Measurements from ENCODE around the gene AIFM1. TPM values are rescaled to one million over a fixed set of nuclear protein-coding genes. Genes with fewer than 3 reads are reported as not detected.

Gene AIFM1
- total RNA-seq, result 44.4 and 47.7 TPM in 2 replicates

DNA sequence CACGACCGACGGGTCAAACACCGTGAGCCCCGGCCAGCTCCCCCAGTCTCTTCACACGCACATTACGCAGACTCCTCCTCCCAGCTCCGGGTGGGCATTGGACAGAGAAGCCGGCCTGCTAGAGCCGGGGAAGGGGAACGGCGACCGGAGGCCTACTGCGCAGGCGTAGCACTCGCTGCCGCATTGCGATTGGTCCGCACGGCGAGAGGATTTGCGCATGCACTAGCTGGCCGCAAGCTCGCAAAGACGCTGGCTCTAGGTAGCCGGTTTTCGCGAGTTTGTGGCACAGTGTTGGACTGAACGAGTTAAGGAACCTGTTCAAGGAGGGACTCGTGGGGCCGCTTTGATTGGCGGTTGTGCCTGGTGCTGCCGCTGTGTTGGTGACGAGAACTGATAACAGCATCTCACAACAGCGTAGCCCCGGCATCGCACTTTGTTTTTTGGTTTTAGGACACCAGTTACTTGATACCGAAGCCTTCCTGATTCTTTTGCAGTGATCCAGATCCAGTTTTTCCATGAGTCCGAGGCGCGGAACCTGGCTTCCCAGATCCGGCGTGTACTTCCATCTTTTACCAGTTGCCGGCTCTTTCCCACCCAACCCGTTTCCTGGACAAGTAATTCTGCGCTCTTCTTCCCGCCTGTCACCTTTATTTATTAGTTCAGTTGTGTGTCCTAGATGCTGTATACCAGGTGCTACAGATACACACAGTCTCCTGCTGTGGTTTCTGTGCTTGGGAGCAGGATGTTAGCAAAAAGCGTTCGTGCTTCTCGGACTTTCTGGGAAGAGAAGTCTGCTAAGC is at the start of gene AIFM1:
AIFM1 (minus strand) TSS at position 139 of the 800 bp plus-strand sequence. CDS start 185 bp downstream, outside the sequence.
- peaks cover 2% of the 10 kb centered on the region for H3K36me3 Mint-ChIP-seq (ENCODE audit: low read depth)
- peak; percentile 96 for DNase-seq
- no peaks in the 10 kb centered on the region for H3K9me3 Mint-ChIP-seq
- peak within 1 kb of the TSS; percentile 98 for H3K27ac Mint-ChIP-seq
- intact Hi-C loops (cut with micrococcal nuclease), result loop anchor here (1.0 to 5.0 kb wide), 3 partner anchors 7 to 103 kb away; partner anchors contain the start of gene ZNF280C
- peak within 1 kb of the TSS; percentile 96 for H3K4me3 Mint-ChIP-seq
- peaks cover 23% of the 10 kb centered on the region for H3K4me1 Mint-ChIP-seq
- H3K27me3 Mint-ChIP-seq, result no peaks in the 10 kb centered on the region

DNA sequence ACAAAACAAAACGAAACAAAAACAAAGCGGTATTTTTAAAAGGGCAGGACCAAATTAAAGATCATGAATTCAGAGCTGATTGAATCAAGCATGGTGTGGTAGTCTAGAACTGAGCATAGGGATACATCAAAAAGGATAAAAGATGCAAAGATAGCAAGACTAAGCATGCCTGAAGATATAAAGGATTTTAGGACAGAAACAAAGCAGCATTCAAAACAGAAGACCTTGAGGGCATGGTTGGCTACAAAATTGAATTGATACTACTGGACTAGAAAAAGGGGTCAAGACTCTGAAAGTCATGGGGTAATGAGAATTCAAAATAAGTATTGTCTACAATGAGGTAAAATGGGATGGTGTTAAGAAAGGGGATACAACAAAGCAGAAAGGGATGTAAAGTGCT is 47.7 kb upstream of the AIFM1 start:
- peak overlapping the region; percentile 48 for H3K27ac Mint-ChIP-seq
- intact Hi-C loops (cut with micrococcal nuclease), result loop anchor here (2.0 to 5.0 kb wide), 2 partner anchors 55 to 611 kb away; partner anchors contain the start of gene ZNF280C
- peaks cover 3% of the 10 kb centered on the region for H3K9me3 Mint-ChIP-seq
- DNase-seq, result no peak
- peaks cover 23% of the 10 kb centered on the region for H3K4me1 Mint-ChIP-seq
- peaks cover 39% of the 10 kb centered on the region for H3K36me3 Mint-ChIP-seq (ENCODE audit: low read depth)
- H3K27me3 Mint-ChIP-seq, result no peaks in the 10 kb centered on the region
- H3K4me3 Mint-ChIP-seq, result no peak overlapping the region

DNA sequence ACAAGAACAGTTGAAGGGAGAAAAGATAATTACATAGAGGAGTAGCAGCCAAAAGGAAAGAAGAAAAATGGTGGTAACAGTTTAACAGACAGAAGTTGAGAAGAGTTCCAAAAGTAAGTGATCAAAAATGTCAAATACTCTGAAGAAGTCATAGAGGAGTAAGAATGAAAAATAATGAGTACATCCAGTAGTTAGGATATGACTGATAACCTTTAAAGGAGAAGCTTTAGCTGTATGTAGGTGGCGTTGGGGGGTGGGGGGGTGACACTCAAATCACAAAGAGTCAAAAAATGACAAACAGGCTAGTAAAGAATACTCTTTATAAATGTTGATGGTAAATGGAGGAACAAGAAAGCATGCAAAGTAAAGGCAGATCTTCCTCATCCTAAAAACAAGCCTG is 46.7 kb upstream of the AIFM1 start:
- Mint-ChIP-seq H3K36me3 (ENCODE audit: low read depth) (peaks cover 40% of the 10 kb centered on the region), H3K4me3 (peak overlapping the region; percentile 60), H3K27ac (peak overlapping the region; percentile 83), H3K9me3 (peaks cover 3% of the 10 kb centered on the region), H3K27me3 (no peaks in the 10 kb centered on the region), H3K4me1 (peaks cover 23% of the 10 kb centered on the region)
- no peak for DNase-seq
- intact Hi-C loops (cut with micrococcal nuclease), result loop anchor here (2.0 to 5.0 kb wide), 2 partner anchors 56 to 610 kb away; partner anchors contain the start of gene ZNF280C

DNA sequence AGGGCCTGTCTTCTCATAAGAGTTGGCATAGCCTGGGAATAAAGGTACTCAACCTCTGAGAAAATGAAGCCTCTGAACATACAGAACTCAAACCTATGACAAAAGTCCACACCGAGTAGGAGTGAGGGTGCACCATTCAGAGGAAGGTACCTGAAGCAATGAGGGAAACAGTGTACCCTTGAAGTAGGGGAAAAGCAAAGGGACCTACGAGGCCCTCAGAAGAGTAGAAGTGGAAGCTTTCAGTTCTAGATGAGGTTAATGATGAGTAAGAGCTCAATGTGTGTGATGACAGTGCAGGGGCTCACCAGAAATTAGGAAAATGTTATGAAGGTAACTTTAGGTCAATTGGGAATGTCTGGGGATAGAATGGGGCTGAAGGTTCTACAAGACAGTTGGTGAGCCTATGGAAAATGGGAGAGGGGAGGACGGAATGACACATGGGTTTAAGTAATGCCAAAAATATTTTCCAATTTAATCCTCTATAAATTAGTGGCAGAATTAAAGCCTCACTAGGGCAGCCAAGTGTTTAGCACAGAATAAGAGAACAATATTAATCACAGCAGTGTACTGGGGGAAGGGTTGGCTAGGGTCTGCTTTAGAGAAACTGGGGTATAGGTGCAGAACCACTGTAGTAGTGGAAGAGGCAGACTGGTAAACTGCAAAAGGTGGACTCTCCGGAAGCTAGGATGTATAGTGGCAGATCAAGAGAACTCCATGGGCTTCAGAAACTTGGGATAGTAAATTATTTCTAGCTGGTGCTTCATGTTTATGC is 46.0 kb upstream of the AIFM1 start:
- Mint-ChIP-seq H3K4me1 (peaks cover 23% of the 10 kb centered on the region), H3K27me3 (no peaks in the 10 kb centered on the region), H3K9me3 (peaks cover 3% of the 10 kb centered on the region), H3K4me3 (peak overlapping the region; percentile 60), H3K36me3 (ENCODE audit: low read depth) (peaks cover 36% of the 10 kb centered on the region), H3K27ac (peak overlapping the region; percentile 83)
- no peak for DNase-seq
- intact Hi-C loops (cut with micrococcal nuclease), result loop anchor here (2.0 to 5.0 kb wide), 2 partner anchors 57 to 609 kb away; partner anchors contain the start of gene ZNF280C

DNA sequence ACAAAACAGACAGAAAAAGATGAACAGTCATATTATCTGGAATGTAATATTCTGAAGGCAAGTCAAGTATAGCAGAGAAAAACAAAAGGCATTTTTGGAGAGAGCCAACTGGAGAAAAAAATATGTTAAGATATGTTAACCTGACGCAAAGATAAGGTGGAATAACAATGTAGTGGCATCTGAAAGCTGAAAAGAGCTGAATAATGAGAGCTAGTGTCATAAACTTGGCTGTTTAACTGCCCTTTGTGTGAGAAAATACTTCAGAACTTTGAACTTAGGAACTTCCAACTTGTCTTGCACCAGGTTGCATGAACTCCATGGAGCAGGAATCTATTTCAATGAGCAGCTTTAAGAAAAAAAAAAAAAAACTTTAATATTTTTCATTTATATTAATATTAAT is 39.0 kb upstream of the AIFM1 start:
- no peaks in the 10 kb centered on the region for H3K9me3 Mint-ChIP-seq
- no peak for DNase-seq
- H3K4me3 Mint-ChIP-seq, result no peak overlapping the region
- H3K27me3 Mint-ChIP-seq, result no peaks in the 10 kb centered on the region
- peaks cover 8% of the 10 kb centered on the region for H3K36me3 Mint-ChIP-seq (ENCODE audit: low read depth)
- H3K4me1 Mint-ChIP-seq, result no peaks in the 10 kb centered on the region
- intact Hi-C loops (cut with micrococcal nuclease), result no loop called here
- no peak overlapping the region for H3K27ac Mint-ChIP-seq

DNA sequence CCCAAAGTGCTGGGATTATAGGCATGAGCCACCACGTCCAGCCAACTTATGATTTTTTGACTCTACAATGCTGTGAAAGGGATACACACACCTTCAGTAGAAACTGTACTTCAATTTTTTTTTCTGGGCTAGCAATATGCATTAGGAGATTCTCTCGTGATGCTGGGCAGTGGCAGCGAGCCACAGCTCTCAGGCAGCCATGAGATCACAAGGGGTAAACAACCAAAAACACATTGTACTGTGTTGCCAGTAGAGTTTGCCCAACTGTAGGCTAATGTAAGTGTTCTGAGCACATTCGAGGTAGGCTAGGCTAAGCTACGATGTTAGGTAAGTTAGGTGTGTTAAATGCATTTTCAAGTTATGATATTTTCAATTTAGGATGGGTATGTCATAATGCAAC is 31.8 kb upstream of the AIFM1 start:
- no peak overlapping the region for H3K27ac Mint-ChIP-seq
- H3K36me3 Mint-ChIP-seq (ENCODE audit: low read depth), result no peaks in the 10 kb centered on the region
- H3K27me3 Mint-ChIP-seq, result no peaks in the 10 kb centered on the region
- no peak for DNase-seq
- H3K9me3 Mint-ChIP-seq, result no peaks in the 10 kb centered on the region
- intact Hi-C loops (cut with micrococcal nuclease), result loop anchor here (10.0 kb wide), 1 partner anchor 273 kb away; no protein-coding TSS in a partner anchor
- H3K4me3 Mint-ChIP-seq, result no peak overlapping the region
- H3K4me1 Mint-ChIP-seq, result peaks cover under 1% of the 10 kb centered on the region

DNA sequence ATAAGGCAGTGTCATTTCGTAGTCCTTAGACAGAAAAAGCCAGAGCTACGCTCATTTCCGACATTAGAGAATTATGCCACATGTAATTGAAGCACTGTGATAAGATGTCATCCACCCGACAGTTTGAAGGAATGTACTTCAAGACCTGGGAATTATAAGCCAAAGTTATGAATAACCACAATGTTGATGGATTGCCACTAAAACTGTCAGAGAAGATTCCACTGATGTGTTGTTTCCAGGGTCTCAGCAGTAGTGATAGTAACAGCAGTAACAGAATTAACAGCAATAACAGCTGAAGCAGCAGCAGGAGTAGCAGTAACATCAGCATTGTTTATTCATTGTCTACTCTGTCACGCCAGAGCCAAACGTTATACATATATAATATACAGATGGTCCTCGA is 30.8 kb upstream of the AIFM1 start:
- Mint-ChIP-seq H3K4me3 (no peak overlapping the region), H3K27me3 (no peaks in the 10 kb centered on the region), H3K9me3 (no peaks in the 10 kb centered on the region), H3K4me1 (peaks cover 2% of the 10 kb centered on the region), H3K27ac (no peak overlapping the region), H3K36me3 (ENCODE audit: low read depth) (no peaks in the 10 kb centered on the region)
- no peak for DNase-seq
- intact Hi-C loops (cut with micrococcal nuclease), result loop anchor here (10.0 kb wide), 1 partner anchor 272 kb away; no protein-coding TSS in a partner anchor

DNA sequence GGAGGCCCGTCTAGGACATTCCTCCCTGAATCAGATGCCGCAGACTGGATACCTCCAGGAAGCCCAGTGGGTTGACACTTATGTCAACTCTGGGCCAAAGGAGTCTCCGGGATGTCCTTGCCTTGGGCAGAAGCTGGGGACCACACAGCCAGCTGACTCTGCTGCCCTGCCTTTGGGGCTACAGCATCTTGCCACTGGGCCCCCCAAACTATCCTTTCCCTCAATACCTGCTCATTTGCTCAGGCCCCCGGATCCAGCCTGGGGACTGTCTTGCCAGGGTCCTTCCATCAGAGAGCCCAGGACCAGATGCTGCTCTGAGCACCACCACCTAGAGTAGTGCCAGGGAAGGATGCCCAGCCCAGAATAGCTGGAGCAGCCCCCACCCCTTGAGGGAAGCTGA is 25.2 kb upstream of the AIFM1 start:
- no peak for DNase-seq
- Mint-ChIP-seq H3K4me3 (no peak overlapping the region), H3K4me1 (peaks cover 2% of the 10 kb centered on the region), H3K27me3 (no peaks in the 10 kb centered on the region), H3K36me3 (ENCODE audit: low read depth) (no peaks in the 10 kb centered on the region), H3K9me3 (no peaks in the 10 kb centered on the region), H3K27ac (no peak overlapping the region)
- intact Hi-C loops (cut with micrococcal nuclease), result loop anchor here (10.0 kb wide), 1 partner anchor 266 kb away; no protein-coding TSS in a partner anchor

DNA sequence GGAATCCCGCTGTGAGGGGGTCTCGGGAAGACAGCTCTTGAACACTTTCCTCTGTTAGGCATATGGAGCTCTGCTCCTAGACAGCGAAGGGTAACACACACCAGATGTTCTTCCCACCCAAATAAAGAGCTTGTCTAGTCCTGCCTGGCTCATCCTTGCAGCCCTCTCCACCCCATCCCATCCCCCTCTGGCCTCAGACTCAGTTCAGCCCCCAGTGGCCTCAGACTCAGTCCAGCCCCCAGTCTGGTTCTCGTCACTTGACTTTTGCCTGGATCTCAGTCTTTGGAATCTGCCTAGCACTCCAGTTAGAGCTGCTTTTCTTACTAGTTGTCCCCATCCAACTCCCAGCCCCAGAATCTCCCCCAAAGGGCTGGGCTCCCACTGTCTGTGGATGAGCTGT is 21.0 kb upstream of the AIFM1 start:
- Mint-ChIP-seq H3K27me3 (no peaks in the 10 kb centered on the region), H3K9me3 (no peaks in the 10 kb centered on the region), H3K4me3 (no peak overlapping the region), H3K27ac (peak overlapping the region; percentile 60), H3K36me3 (ENCODE audit: low read depth) (peaks cover 6% of the 10 kb centered on the region), H3K4me1 (peaks cover 9% of the 10 kb centered on the region)
- no peak for DNase-seq
- intact Hi-C loops (cut with micrococcal nuclease), result no loop called here

DNA sequence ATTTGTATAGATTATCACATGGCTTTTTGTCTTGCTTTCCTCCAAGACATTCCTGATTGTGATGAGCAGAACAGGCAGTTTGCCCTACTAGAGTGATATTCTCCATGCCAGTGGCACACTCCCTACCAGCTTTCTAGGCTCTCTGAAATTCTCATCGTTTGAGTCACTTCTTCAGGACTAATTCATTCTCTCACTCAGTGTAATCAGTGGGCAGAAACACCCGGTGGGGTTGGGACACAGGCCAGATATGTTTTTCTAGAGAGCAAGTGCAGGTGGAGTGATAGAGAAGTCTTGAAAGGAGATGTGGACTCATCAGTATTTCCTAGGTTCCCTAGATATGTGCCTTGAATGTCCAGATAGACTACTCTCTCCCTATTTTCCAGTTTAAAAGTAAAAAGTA is 19.2 kb upstream of the AIFM1 start:
- DNase-seq, result no peak
- peaks cover 11% of the 10 kb centered on the region for H3K4me1 Mint-ChIP-seq
- intact Hi-C loops (cut with micrococcal nuclease), result no loop called here
- H3K4me3 Mint-ChIP-seq, result no peak overlapping the region
- H3K36me3 Mint-ChIP-seq (ENCODE audit: low read depth), result peaks cover 7% of the 10 kb centered on the region
- H3K9me3 Mint-ChIP-seq, result no peaks in the 10 kb centered on the region
- H3K27ac Mint-ChIP-seq, result peak overlapping the region; percentile 37
- H3K27me3 Mint-ChIP-seq, result no peaks in the 10 kb centered on the region

DNA sequence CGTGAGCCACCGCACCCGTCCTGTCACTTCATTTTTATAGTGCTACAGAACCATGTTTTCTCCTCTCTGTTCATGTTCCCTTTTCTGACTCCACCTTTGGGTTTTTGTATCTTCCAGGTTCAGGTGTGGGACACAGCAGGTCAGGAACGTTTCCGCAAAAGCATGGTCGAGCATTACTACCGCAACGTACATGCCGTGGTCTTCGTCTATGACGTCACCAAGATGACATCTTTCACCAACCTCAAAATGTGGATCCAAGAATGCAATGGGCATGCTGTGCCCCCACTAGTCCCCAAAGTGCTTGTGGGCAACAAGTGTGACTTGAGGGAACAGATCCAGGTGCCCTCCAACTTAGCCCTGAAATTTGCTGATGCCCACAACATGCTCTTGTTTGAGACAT is 18.5 kb upstream of the AIFM1 start:
- H3K27me3 Mint-ChIP-seq, result no peaks in the 10 kb centered on the region
- H3K4me1 Mint-ChIP-seq, result peaks cover 16% of the 10 kb centered on the region
- H3K4me3 Mint-ChIP-seq, result no peak overlapping the region
- peaks cover 13% of the 10 kb centered on the region for H3K36me3 Mint-ChIP-seq (ENCODE audit: low read depth)
- H3K27ac Mint-ChIP-seq, result peak overlapping the region; percentile 67
- no peaks in the 10 kb centered on the region for H3K9me3 Mint-ChIP-seq
- no peak for DNase-seq
- intact Hi-C loops (cut with micrococcal nuclease), result no loop called here

DNA sequence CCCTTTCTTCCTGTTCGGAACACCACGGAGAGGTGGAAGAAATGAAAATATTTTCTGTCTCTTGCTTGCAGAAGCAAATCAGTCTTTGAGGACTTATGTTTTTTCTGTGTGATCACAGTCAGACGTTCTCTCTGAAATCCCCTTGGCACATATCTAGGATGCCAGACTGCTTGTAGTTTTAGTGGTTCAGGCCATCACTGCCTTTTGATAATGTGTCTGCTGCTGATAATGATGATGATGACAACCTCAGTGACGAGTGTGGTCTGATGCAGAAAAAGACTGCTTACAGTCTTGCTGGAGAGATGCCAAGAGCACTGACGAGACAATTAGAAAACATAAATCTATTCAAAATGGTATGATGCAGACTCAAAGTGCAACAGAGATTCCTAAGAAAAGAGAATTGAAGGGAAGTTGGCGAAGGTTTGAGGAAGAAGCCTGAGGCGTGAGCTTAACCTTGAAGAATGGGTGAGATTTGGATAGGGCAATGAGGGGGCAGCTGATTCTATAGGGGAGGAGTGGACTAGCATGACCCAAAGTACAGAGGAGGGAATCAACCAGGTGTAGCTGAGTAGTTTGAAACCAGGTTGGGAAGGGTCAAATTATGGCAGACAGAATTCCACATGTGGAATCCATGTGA is 14.1 kb upstream of the AIFM1 start:
- H3K27ac Mint-ChIP-seq, result peak overlapping the region; percentile 11
- peak overlapping the region; percentile 3 for H3K4me3 Mint-ChIP-seq
- no peaks in the 10 kb centered on the region for H3K9me3 Mint-ChIP-seq
- H3K36me3 Mint-ChIP-seq (ENCODE audit: low read depth), result peaks cover 21% of the 10 kb centered on the region
- H3K27me3 Mint-ChIP-seq, result no peaks in the 10 kb centered on the region
- peaks cover 38% of the 10 kb centered on the region for H3K4me1 Mint-ChIP-seq
- intact Hi-C loops (cut with micrococcal nuclease), result loop anchor here (10.0 kb wide), 1 partner anchor 405 kb away; the partner anchor contains the start of gene SASH3
- DNase-seq, result no peak

DNA sequence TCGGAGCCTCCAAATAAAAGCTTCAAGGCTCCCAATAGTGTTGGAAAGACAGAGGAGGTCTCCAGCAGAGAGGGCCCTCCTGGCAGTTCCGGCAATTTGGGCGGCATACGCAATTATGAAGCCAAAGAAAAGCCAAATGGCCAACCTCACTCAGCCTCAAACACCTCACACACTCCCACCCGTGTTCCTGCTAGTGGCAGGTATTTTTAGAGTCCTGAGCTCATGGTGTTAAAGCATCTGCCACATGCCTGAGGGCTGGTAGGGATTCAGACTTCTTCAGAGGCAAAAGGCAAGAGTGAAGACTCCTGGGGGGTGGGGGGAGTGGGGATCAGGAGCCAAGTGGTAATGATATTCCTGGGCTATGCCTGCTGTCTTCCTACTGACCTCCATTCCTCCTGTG is 13.5 kb upstream of the AIFM1 start:
- H3K36me3 Mint-ChIP-seq (ENCODE audit: low read depth), result peaks cover 19% of the 10 kb centered on the region
- H3K27ac Mint-ChIP-seq, result peak overlapping the region; percentile 11
- H3K4me1 Mint-ChIP-seq, result peaks cover 40% of the 10 kb centered on the region
- H3K9me3 Mint-ChIP-seq, result no peaks in the 10 kb centered on the region
- H3K27me3 Mint-ChIP-seq, result no peaks in the 10 kb centered on the region
- no peak overlapping the region for H3K4me3 Mint-ChIP-seq
- intact Hi-C loops (cut with micrococcal nuclease), result loop anchor here (10.0 kb wide), 1 partner anchor 404 kb away; the partner anchor contains the start of gene SASH3
- no peak for DNase-seq

Data from activated CD4-positive, alpha-beta T cell treated with anti-CD3 and anti-CD28 coated beads, Interleukin-2, amount 10 ng/mL, durations not matched to agents 24 days and 14 days (primary cell).